ENCODE results near the gene INA. TPM values are rescaled to one million over a fixed set of nuclear protein-coding genes. Genes with fewer than 3 reads are reported as not detected.

INA gene
- total and polyA plus RNA-seq, 2 donors from 2014 or later, result 0.16 TPM; not detected in 1

GRCh38 chr10:103262229-103262628 is 14.7 kb upstream of the INA start:
- H3K36me3 ChIP-seq (ENCODE audit: control insufficient read depth in 2 of 3, insufficient read depth in 3 of 3, low read length in 3 of 3), result no peaks in the 10 kb centered on the region
- no peaks in the 10 kb centered on the region for H3K4me1 ChIP-seq (ENCODE audit: control insufficient read depth in 2 of 3, insufficient read depth in 2 of 3, low read depth in 1 of 3, low read length in 3 of 3)
- no peak overlapping the region for H3K9ac ChIP-seq (ENCODE audit: low read length in 3 of 3)
- H3K9me3 ChIP-seq (ENCODE audit: control insufficient read depth in 2 of 3, insufficient read depth in 1 of 3, low read length in 3 of 3), result no peaks in the 10 kb centered on the region
- no peak overlapping the region for H3K4me3 ChIP-seq (ENCODE audit: low read length in 3 of 3)
- FAIRE-seq, result no peak
- no peak for DNase-seq
- intact Hi-C loops (cut with DNase I), result no loop called here
- H3K27me3 ChIP-seq (ENCODE audit: control insufficient read depth, insufficient read depth, low read length), result no peaks in the 10 kb centered on the region
- TF ChIP-seq CTCF (IDR thresholded peaks at IDR 0.05; ENCODE audit: borderline replicate concordance, extremely low read depth, insufficient read depth), result no peak
- H3K27ac ChIP-seq (ENCODE audit: low read depth in 2 of 2, low read length in 2 of 2), result no peak overlapping the region

- DNase-seq (peak in 4 of 5 donors; percentile 78 to 94 (median 88)), FAIRE-seq (no peak)
- H3K27ac ChIP-seq (ENCODE audit: low read depth in 2 of 2, low read length in 2 of 2), result no peak overlapping the region
- no peaks in the 10 kb centered on the region for H3K4me1 ChIP-seq (ENCODE audit: control insufficient read depth in 2 of 3, insufficient read depth in 2 of 3, low read depth in 1 of 3, low read length in 3 of 3)
- TF ChIP-seq CTCF (IDR thresholded peaks at IDR 0.05; ENCODE audit: borderline replicate concordance, extremely low read depth, insufficient read depth), result no peak
- H3K9ac ChIP-seq (ENCODE audit: low read length in 3 of 3), result no peak overlapping the region
- no peak overlapping the region for H3K4me3 ChIP-seq (ENCODE audit: low read length in 3 of 3)
- intact Hi-C loops (cut with DNase I), result no loop called here
- no peaks in the 10 kb centered on the region for H3K36me3 ChIP-seq (ENCODE audit: control insufficient read depth in 2 of 3, insufficient read depth in 3 of 3, low read length in 3 of 3)
- H3K27me3 ChIP-seq (ENCODE audit: control insufficient read depth, insufficient read depth, low read length), result no peaks in the 10 kb centered on the region
- no peaks in the 10 kb centered on the region for H3K9me3 ChIP-seq (ENCODE audit: control insufficient read depth in 2 of 3, insufficient read depth in 1 of 3, low read length in 3 of 3)
These were observed 11.1 kb upstream of the INA start for GRCh38 chr10:103265717-103266329.

- no peak for FAIRE-seq
- no peak for DNase-seq
- intact Hi-C loops (cut with DNase I), result no loop called here
- no peak overlapping the region for H3K27ac ChIP-seq (ENCODE audit: low read depth in 2 of 2, low read length in 2 of 2)
- no peak overlapping the region for H3K4me3 ChIP-seq (ENCODE audit: low read length in 3 of 3)
- no peaks in the 10 kb centered on the region for H3K9me3 ChIP-seq (ENCODE audit: control insufficient read depth in 2 of 3, insufficient read depth in 1 of 3, low read length in 3 of 3)
- no peak overlapping the region for H3K9ac ChIP-seq (ENCODE audit: low read length in 3 of 3)
- TF ChIP-seq CTCF (IDR thresholded peaks at IDR 0.05; ENCODE audit: borderline replicate concordance, extremely low read depth, insufficient read depth), result no peak
- H3K36me3 ChIP-seq (ENCODE audit: control insufficient read depth in 2 of 3, insufficient read depth in 3 of 3, low read length in 3 of 3), result no peaks in the 10 kb centered on the region
- H3K4me1 ChIP-seq (ENCODE audit: control insufficient read depth in 2 of 3, insufficient read depth in 2 of 3, low read depth in 1 of 3, low read length in 3 of 3), result peaks cover 0 to 8% (median 0%) of the 10 kb centered on the region in 3 donors
- H3K27me3 ChIP-seq (ENCODE audit: control insufficient read depth, insufficient read depth, low read length), result peaks cover 8% of the 10 kb centered on the region
These were observed 3.9 kb upstream of the INA start for GRCh38 chr10:103273041-103273441.
